ENCODE measurements around the gene CCDC192.
"Not testable (repeated sequence)": the region's sequence is repeated elsewhere in the genome, so short reads cannot be mapped to it uniquely, and the experiment has no call there.

Gene CCDC192

DNA sequence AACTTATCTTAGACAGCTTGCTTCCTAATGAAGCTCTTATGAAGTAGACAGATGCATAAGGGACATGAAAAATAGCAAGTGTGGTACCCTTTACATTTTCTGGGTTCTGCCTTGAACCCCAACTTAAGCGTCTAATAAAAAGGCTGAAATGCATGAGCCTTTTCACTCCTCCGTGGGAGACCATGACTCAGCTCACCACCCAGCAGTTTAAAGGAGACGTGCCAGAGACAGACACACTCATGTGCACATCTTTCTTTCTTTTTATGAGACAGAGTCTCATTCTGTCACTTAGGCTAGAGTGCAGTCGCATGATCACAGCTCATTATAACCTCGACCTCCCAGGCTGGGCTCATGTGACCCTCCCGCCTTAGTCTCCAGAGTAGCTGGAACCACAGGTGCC lies 32.0 kb upstream of the CCDC192 start:
- no peak for DNase-seq (ENCODE audit: low read depth, low spot score)
- Histone ChIP-seq H3K9ac (ENCODE audit: insufficient read length, low read depth) (no peak overlapping the region), H3K36me3 (ENCODE audit: insufficient read depth, insufficient read length, low read length) (no peaks in the 10 kb centered on the region), H3K27me3 (ENCODE audit: insufficient read depth, insufficient read length) (no peaks in the 10 kb centered on the region), H3K4me3 (ENCODE audit: insufficient read length, low read depth) (no peak overlapping the region), H3K4me1 (ENCODE audit: insufficient read depth, insufficient read length) (no peaks in the 10 kb centered on the region), H3K9me3 (ENCODE audit: insufficient read depth, low read length) (no peaks in the 10 kb centered on the region)
- TF ChIP-seq YY1 (IDR thresholded peaks at IDR 0.05; ENCODE audit: insufficient read depth, insufficient read length): no peak
- no peak for TF ChIP-seq SUZ12 (IDR thresholded peaks at IDR 0.05; ENCODE audit: extremely low read depth, insufficient read depth, insufficient read length)
- TF ChIP-seq ZNF274 (IDR thresholded peaks at IDR 0.05; ENCODE audit: low read depth, low read length): no peak

GRCh38 chr5:127673117-127673800 lies 29.9 kb upstream of the CCDC192 start:
- Histone ChIP-seq H3K9me3 (ENCODE audit: insufficient read depth, low read length) (no peaks in the 10 kb centered on the region), H3K27me3 (ENCODE audit: insufficient read depth, insufficient read length) (no peaks in the 10 kb centered on the region), H3K9ac (ENCODE audit: insufficient read length, low read depth) (no peak overlapping the region), H3K4me3 (ENCODE audit: insufficient read length, low read depth) (no peak overlapping the region), H3K4me1 (ENCODE audit: insufficient read depth, insufficient read length) (no peaks in the 10 kb centered on the region), H3K36me3 (ENCODE audit: insufficient read depth, insufficient read length, low read length) (no peaks in the 10 kb centered on the region)
- DNase-seq (ENCODE audit: low read depth, low spot score): no peak
- TF ChIP-seq YY1 (IDR thresholded peaks at IDR 0.05; ENCODE audit: insufficient read depth, insufficient read length) (no peak), SUZ12 (IDR thresholded peaks at IDR 0.05; ENCODE audit: extremely low read depth, insufficient read depth, insufficient read length) (no peak), ZNF274 (IDR thresholded peaks at IDR 0.05; ENCODE audit: low read depth, low read length) (no peak)

DNA sequence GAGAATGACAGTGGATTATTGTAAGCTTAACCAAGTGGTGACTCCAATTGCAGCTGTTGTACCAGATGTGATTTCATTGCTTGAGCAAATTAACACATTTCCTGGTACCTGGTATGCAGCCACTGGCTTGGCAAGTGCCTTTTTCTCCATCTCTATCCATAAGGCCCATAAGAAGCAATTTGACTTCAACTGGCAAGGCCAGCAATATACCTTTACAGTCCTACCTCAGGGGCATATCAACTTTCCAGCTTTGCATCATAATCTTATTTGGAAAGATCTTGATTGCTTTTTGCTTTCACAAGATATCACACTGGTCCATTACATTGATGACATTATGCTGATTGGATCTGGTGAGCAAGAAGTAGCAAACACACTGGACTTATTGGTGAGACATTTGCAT lies 26.2 kb upstream of the CCDC192 start:
- H3K9ac ChIP-seq (ENCODE audit: insufficient read length, low read depth); H3K27me3 ChIP-seq (ENCODE audit: insufficient read depth, insufficient read length); H3K36me3 ChIP-seq (ENCODE audit: insufficient read depth, insufficient read length, low read length); DNase-seq (ENCODE audit: low read depth, low spot score); H3K4me3 ChIP-seq (ENCODE audit: insufficient read length, low read depth); H3K9me3 ChIP-seq (ENCODE audit: insufficient read depth, low read length); H3K4me1 ChIP-seq (ENCODE audit: insufficient read depth, insufficient read length): not testable (repeated sequence)

GRCh38 chr5:127679691-127680330 lies 23.4 kb upstream of the CCDC192 start:
- H3K36me3 ChIP-seq (ENCODE audit: insufficient read depth, insufficient read length, low read length); H3K27me3 ChIP-seq (ENCODE audit: insufficient read depth, insufficient read length); H3K9ac ChIP-seq (ENCODE audit: insufficient read length, low read depth); H3K4me1 ChIP-seq (ENCODE audit: insufficient read depth, insufficient read length); DNase-seq (ENCODE audit: low read depth, low spot score); H3K4me3 ChIP-seq (ENCODE audit: insufficient read length, low read depth); H3K9me3 ChIP-seq (ENCODE audit: insufficient read depth, low read length): not testable (repeated sequence)

- Histone ChIP-seq H3K9ac (ENCODE audit: insufficient read length, low read depth) (no peak overlapping the region), H3K4me1 (ENCODE audit: insufficient read depth, insufficient read length) (no peaks in the 10 kb centered on the region), H3K36me3 (ENCODE audit: insufficient read depth, insufficient read length, low read length) (no peaks in the 10 kb centered on the region), H3K27me3 (ENCODE audit: insufficient read depth, insufficient read length) (no peaks in the 10 kb centered on the region), H3K9me3 (ENCODE audit: insufficient read depth, low read length) (no peaks in the 10 kb centered on the region), H3K4me3 (ENCODE audit: insufficient read length, low read depth) (no peak overlapping the region)
- DNase-seq (ENCODE audit: low read depth, low spot score): no peak
- no peak for TF ChIP-seq ZNF274 (IDR thresholded peaks at IDR 0.05; ENCODE audit: low read depth, low read length)
- TF ChIP-seq YY1 (IDR thresholded peaks at IDR 0.05; ENCODE audit: insufficient read depth, insufficient read length): no peak
- no peak for TF ChIP-seq SUZ12 (IDR thresholded peaks at IDR 0.05; ENCODE audit: extremely low read depth, insufficient read depth, insufficient read length)
These were observed 22.6 kb upstream of the CCDC192 start for GRCh38 chr5:127680595-127680994.

DNA sequence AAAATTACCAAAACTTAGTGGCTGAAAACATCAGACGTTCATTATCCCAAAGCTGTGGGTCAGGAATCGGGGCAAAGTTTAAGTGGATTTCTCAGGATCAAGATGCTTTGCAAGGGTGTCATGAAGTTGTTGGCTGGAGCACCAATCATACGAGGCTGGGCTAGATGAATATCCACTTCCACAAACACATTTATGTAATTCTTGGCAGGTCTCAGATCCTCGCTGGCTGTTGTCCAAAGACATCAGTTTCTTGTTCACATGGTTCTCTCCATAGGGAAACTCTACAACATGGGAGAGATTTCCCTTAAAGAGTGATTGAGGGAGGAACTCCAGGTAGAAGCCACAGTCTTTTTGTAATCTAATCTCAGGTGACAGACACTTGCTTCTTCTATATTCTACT lies 20.2 kb upstream of the CCDC192 start:
- no peaks in the 10 kb centered on the region for H3K36me3 ChIP-seq (ENCODE audit: insufficient read depth, insufficient read length, low read length)
- H3K27me3 ChIP-seq (ENCODE audit: insufficient read depth, insufficient read length): no peaks in the 10 kb centered on the region
- H3K9me3 ChIP-seq (ENCODE audit: insufficient read depth, low read length): no peaks in the 10 kb centered on the region
- H3K4me3 ChIP-seq (ENCODE audit: insufficient read length, low read depth): no peak overlapping the region
- H3K4me1 ChIP-seq (ENCODE audit: insufficient read depth, insufficient read length): no peaks in the 10 kb centered on the region
- TF ChIP-seq YY1 (IDR thresholded peaks at IDR 0.05; ENCODE audit: insufficient read depth, insufficient read length): no peak
- no peak for TF ChIP-seq ZNF274 (IDR thresholded peaks at IDR 0.05; ENCODE audit: low read depth, low read length)
- no peak for TF ChIP-seq SUZ12 (IDR thresholded peaks at IDR 0.05; ENCODE audit: extremely low read depth, insufficient read depth, insufficient read length)
- no peak for DNase-seq (ENCODE audit: low read depth, low spot score)
- H3K9ac ChIP-seq (ENCODE audit: insufficient read length, low read depth): no peak overlapping the region

GRCh38 chr5:127684726-127685467 lies 18.3 kb upstream of the CCDC192 start:
- H3K9me3 ChIP-seq (ENCODE audit: insufficient read depth, low read length): no peaks in the 10 kb centered on the region
- H3K4me1 ChIP-seq (ENCODE audit: insufficient read depth, insufficient read length): no peaks in the 10 kb centered on the region
- H3K4me3 ChIP-seq (ENCODE audit: insufficient read length, low read depth): no peak overlapping the region
- DNase-seq (ENCODE audit: low read depth, low spot score): no peak
- TF ChIP-seq SUZ12 (IDR thresholded peaks at IDR 0.05; ENCODE audit: extremely low read depth, insufficient read depth, insufficient read length) (no peak), ZNF274 (IDR thresholded peaks at IDR 0.05; ENCODE audit: low read depth, low read length) (no peak), YY1 (IDR thresholded peaks at IDR 0.05; ENCODE audit: insufficient read depth, insufficient read length) (no peak)
- no peaks in the 10 kb centered on the region for H3K36me3 ChIP-seq (ENCODE audit: insufficient read depth, insufficient read length, low read length)
- H3K9ac ChIP-seq (ENCODE audit: insufficient read length, low read depth): no peak overlapping the region
- H3K27me3 ChIP-seq (ENCODE audit: insufficient read depth, insufficient read length): no peaks in the 10 kb centered on the region

Data from NT2/D1 (cell line).